ENCODE data around the gene NELL1. TPM values are rescaled to one million over a fixed set of nuclear protein-coding genes. Genes with fewer than 3 reads are reported as not detected.

NELL1 gene
- total RNA-seq, 2 donors from 2014 or later: not detected

DNA sequence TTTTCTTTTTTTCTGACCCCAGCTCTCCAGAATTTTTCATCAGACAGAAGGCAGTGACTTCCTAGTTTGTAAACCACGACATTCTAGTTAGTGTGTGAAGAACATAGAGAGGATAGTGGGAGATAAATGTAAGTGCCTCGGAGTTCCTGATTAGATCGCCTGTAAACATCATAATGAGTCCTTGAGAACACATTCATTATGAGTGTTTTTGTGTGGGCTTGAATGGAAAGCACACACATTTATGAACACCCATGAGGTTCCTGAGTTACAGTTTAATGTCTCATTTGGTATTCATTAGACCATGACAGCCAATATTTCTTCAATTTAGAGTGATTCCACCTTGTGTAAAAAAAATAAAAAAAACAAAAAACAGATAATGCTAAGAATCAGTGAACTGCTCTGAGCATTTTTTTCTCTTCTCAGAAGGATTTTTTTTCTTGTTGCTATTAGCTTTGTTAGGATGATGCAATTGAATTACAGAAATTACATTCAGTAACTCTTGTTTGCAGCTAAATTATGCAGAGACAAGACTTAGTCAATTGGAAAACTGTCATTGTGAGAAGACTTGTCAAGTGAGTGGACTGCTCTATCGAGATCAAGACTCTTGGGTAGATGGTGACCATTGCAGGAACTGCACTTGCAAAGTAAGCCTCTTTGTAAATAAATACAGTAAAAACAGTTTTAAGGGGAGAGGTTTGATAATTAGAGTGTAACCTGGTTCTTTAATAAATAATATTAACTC, 257.6 kb downstream of the NELL1 start:
- intact Hi-C loops (cut with DNase I): no loop called here
- DNase-seq (ENCODE audit: low spot score): no peak

GRCh38 chr11:20931029-20931428, 261.6 kb downstream of the NELL1 start:
- intact Hi-C loops (cut with DNase I): no loop called here
- DNase-seq (ENCODE audit: low spot score): no peak

- intact Hi-C loops (cut with DNase I): no loop called here
- no peak for DNase-seq (ENCODE audit: low spot score)
These were observed 263.7 kb downstream of the NELL1 start for GRCh38 chr11:20933086-20933485.

- no peak for DNase-seq (ENCODE audit: low spot score)
- intact Hi-C loops (cut with DNase I): no loop called here
These were observed 264.6 kb downstream of the NELL1 start for GRCh38 chr11:20933958-20934357.

DNA sequence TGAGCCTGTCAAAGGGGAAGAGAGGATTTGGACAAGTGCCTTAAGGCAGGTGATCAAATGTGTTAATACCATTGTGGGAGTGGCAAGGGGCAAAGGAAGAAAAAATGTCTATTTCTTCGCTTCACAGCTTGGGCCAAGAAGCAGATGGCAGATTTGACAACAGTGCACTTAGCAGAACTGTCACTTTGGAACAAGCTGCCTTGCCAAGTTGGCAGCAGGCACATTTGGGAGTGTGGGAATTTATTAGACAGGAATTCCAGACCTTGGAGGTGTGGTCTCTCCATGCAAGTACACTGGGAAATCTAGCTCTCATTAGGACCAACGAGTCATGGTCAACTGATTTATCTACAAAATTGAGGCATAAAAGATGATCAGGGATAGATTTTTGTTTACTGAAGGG, 265.1 kb downstream of the NELL1 start:
- DNase-seq (ENCODE audit: low spot score): no peak
- intact Hi-C loops (cut with DNase I): no loop called here

DNA sequence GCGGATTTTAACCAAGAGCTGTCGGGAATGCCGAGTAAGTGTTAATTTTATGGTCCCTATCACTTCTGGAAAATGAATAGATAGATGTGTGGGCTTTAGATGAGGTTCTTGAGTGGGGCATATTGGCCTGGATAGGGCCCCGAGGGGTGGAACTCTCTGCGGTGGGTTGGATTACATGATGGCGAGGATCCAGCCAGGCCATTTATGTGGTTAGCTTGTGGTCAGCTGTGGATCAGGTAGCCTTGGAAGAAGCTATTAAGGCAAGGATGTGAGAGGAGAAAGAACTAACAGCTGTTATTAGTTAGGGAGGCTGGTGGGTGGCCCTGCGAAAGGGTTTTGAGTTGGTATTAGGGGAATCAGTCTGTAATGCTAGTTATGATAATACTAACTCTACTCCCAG, 268.4 kb downstream of the NELL1 start:
- DNase-seq (ENCODE audit: low spot score): no peak
- intact Hi-C loops (cut with DNase I): no loop called here

- DNase-seq (ENCODE audit: low spot score): no peak
- intact Hi-C loops (cut with DNase I): no loop called here
These were observed 280.2 kb downstream of the NELL1 start for GRCh38 chr11:20949585-20949984.

- intact Hi-C loops (cut with DNase I): no loop called here
- no peak for DNase-seq (ENCODE audit: low spot score)
These were observed 293.2 kb downstream of the NELL1 start for GRCh38 chr11:20962581-20962980.

DNA sequence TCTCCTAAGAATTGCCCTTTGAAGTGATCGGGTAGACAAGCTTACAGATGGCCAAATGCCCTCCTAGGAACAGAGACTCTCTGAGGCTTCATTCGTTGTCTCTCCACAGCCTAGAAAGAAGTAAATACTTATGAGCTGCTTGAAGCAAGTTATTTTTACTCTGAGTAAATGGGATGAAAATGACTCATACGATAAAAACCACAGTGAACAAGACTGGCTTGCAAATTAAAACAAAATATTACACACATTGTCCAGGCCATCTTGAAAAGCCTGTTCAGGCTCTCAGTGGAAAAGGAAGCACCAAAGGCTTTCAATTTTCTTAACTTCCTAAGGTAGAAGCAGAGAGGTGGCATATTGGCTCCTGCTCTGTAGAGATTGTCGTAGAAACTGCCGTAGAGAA, 294.2 kb downstream of the NELL1 start:
- no peak for DNase-seq (ENCODE audit: low spot score)
- intact Hi-C loops (cut with DNase I): no loop called here

DNA sequence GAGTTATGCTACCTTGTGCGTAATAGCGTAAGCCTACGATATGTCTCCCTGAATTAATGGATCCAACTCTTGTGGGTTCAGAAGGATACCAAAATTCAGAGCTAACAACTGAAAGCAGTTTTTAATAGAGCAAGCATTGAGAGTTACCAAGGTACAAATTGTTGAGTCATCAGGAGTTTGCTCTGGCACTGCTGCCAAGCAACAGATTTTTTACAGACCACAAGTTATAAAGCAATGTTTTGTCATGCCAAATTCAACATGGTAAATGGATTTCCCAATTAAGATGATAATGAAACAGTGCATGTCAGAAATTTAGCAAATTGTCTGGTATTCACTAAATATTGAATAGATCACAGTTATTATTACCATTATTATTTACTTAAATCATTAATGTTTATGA, 295.6 kb downstream of the NELL1 start:
- DNase-seq (ENCODE audit: low spot score): no peak
- intact Hi-C loops (cut with DNase I): no loop called here

GRCh38 chr11:20966489-20966888, 297.1 kb downstream of the NELL1 start:
- no peak for DNase-seq (ENCODE audit: low spot score)
- intact Hi-C loops (cut with DNase I): no loop called here

DNA sequence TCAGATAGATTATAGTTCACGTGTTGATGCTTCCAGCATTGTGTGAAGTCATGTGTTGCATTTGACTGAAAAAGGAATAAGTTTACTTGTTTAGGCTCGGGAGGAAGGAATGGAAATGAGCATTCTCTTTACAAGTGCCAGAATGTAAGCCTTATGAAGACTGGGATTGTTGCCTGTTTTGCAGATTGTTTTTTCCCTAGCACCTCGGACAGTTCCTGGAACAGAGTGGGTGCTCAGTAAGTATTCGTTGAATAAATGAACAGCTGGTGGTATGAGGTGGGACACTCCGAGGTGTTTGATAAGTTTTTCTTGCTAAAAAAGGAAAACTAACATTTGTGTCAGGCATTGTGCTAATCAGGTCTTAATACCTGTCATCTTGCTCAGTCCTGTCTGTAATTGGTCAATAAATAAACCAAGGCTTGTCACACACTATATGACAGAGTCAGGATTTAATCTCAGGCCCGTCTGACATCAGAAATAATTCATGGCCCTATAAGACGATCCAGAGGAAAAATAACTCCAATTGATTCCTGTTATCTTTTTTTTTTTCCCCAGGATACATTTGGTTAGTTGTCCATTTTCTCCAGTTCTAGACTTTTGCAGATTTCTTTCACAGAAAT, 304.7 kb downstream of the NELL1 start:
- intact Hi-C loops (cut with DNase I): no loop called here
- no peak for DNase-seq (ENCODE audit: low spot score)

GRCh38 chr11:20980736-20981135, 311.4 kb downstream of the NELL1 start:
- DNase-seq (ENCODE audit: low spot score): no peak
- intact Hi-C loops (cut with DNase I): loop anchor here in 1 of 2 donors (5.0 kb wide), 1 partner anchor 1973 kb away; no protein-coding TSS in a partner anchor

GRCh38 chr11:20990447-20990846, 321.1 kb downstream of the NELL1 start:
- no peak for DNase-seq (ENCODE audit: low spot score)
- intact Hi-C loops (cut with DNase I): no loop called here

- no peak for DNase-seq (ENCODE audit: low spot score)
- intact Hi-C loops (cut with DNase I): no loop called here
These were observed 322.1 kb downstream of the NELL1 start for GRCh38 chr11:20991471-20991870.

DNA sequence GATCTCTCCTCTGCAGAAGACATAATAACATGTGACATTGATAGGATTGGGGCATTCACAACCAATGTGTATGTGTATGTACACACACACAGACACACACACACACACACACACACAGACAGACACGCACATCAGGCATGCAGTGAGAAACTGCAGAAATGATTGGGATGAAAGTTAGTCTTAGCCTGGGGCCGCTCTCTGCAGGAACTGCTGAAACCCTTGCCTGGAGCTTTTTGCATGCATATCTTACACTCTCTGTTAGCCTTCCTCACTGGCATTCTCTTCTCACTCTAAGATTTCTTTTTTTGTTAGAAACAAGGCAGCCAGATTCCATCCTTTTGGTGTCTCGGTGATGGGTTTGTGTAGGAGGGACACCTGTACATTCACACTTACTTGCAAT, 337.9 kb downstream of the NELL1 start:
- intact Hi-C loops (cut with DNase I): no loop called here
- no peak for DNase-seq (ENCODE audit: low spot score)

DNA sequence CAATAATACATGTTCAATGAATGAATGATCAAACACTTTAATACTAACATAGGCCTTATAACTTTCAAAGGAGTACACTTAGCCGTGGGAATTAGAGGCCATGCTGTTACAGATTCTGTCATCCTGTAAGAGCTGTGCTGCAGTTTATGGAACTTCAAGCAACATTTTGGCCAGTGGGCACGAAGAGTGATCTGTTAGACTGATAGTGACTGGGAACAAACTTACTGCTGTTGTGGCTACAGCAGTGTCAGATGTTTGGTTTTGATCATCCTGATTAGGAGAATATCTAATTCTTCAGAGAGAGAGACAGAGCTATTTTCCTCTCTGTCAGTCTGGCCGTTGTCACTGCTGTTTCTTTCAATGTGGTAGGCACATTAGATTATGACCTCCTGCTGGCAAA, 348.9 kb downstream of the NELL1 start:
- no peak for DNase-seq (ENCODE audit: low spot score)
- intact Hi-C loops (cut with DNase I): no loop called here

DNA sequence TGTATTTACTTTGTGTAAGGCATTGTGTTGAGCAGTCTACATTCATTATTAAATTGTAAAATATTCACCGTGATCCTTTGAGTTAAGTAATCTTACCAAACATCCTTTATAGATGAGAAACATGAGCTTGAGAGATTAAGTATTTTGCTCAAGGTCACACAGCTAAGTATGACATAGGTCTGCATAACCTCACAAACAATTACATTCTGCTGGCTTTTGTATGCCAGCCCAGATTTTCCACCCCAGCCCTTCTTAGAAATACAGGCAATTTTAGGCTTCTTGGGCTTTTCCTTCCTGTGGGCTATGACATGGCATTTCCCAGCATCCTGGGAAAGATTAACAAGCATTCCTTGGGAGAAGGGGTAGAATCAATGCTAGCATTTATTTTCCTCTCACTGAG, 357.3 kb downstream of the NELL1 start:
- intact Hi-C loops (cut with DNase I): no loop called here

DNA sequence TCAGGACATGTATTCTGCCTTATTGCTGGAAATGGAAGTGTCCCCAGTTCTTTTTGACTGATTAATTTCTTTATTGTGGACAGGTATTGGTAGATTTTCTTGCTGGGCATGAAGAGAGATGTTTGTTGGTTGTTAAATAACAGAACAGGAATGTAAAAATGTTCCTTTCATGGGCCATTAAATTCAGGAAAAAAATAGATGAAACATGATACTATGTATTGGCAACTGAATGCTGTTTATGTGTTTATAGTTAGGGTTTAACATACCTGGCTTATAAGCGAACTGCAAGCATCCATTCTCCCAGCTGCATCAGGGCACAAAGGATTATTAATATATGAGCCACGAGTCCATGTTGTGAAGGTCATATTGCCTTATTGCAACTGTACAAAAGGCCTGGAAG, 368.5 kb downstream of the NELL1 start:
- no peak for DNase-seq (ENCODE audit: low spot score)
- intact Hi-C loops (cut with DNase I): no loop called here

More for the DNA sequence above, 357.3 kb downstream of the NELL1 start:
- DNase-seq (ENCODE audit: low spot score): no peak

DNA sequence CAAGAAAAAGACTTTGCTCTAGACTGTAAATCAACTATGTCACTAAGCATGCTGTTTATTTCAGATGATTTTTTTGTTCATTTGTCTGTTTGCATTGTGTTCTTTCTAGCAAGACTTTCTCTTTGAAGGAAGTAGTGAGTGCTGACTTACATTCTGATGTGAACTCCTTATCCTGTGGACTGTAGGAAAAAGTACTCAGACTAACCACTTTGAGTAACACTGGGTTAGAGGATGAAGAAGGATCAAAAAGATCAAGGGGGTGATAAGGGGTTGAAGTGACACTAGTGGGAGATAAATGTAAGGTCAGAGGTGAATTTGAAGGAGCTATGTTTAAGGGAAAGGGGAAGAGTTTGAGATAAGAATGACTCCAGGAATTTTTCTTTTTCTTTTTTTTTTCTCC, 369.4 kb downstream of the NELL1 start:
- intact Hi-C loops (cut with DNase I): no loop called here

GRCh38 chr11:21040630-21041029, 371.2 kb downstream of the NELL1 start:
- intact Hi-C loops (cut with DNase I): no loop called here
- no peak for DNase-seq (ENCODE audit: low spot score)

More for the DNA sequence above, 369.4 kb downstream of the NELL1 start:
- no peak for DNase-seq (ENCODE audit: low spot score)

Measured in posterior vena cava (tissue), 2 donors.